Trophoblast cell (in vitro differentiated cells and primary cell): Measurements from ENCODE around the gene HAUS7.

Experiments used
- DNase-seq, 2 donors: peaks; one replicate each; pipeline ENCODE4 v3.0.0-alpha.2; 2016
- H2AFZ ChIP-seq: 2 replicates; pipeline ENCODE4 v1.6.1; 2013; ENCODE audit warnings: low read length, moderate library complexity, mild to moderate bottlenecking; ENCODE audit not compliant: insufficient read depth, poor library complexity
- H2AK5ac ChIP-seq: 2 replicates; pipeline ENCODE4 v1.6.1; 2013; ENCODE audit warnings: mild to moderate bottlenecking, low read length
- H2BK120ac ChIP-seq: 2 replicates; pipeline ENCODE4 v1.6.1; 2013; ENCODE audit warnings: low read length, mild to moderate bottlenecking, moderate library complexity; ENCODE audit not compliant: insufficient read depth, poor library complexity
- H2BK12ac ChIP-seq: 2 replicates; pipeline ENCODE4 v1.6.1; 2013; ENCODE audit warnings: mild to moderate bottlenecking, low read length, moderate library complexity
- H2BK5ac ChIP-seq: 2 replicates; pipeline ENCODE4 v1.6.1; 2013; ENCODE audit warnings: low read length, low read depth, moderate library complexity, mild to moderate bottlenecking; ENCODE audit not compliant: poor library complexity
- H3K14ac ChIP-seq: 2 replicates; pipeline ENCODE4 v1.6.1; 2013; ENCODE audit warnings: mild to moderate bottlenecking, low read length
- H3K18ac ChIP-seq: 2 replicates; pipeline ENCODE4 v1.6.1; 2013; ENCODE audit warnings: mild to moderate bottlenecking, low read length
- H3K23ac ChIP-seq: 2 replicates; pipeline ENCODE4 v1.6.1; 2013; ENCODE audit warnings: low read length
- H3K27ac ChIP-seq: 2 replicates; pipeline ENCODE4 v1.5.1; 2013; ENCODE audit warnings: low read depth, mild to moderate bottlenecking, inconsistent platforms, low read length, moderate library complexity
- H3K27me3 ChIP-seq: 2 replicates; pipeline ENCODE4 v1.6.1; 2013; ENCODE audit warnings: inconsistent platforms, mild to moderate bottlenecking, low read length, moderate library complexity; ENCODE audit not compliant: insufficient read depth
- H3K36me3 ChIP-seq, 2 experiments: 1 replicate in 1 of 2; 2 replicates in 1 of 2; pipeline ENCODE4 v1.6.1; 2013; ENCODE audit warnings: low read length in 2 of 2, mild to moderate bottlenecking in 2 of 2, moderate library complexity in 1 of 2; ENCODE audit not compliant: insufficient read depth in 2 of 2, control insufficient read depth in 1 of 2
- H3K4ac ChIP-seq: 2 replicates; pipeline ENCODE4 v1.6.1; 2013; ENCODE audit warnings: low read depth, mild to moderate bottlenecking, low read length, moderate library complexity
- H3K4me1 ChIP-seq, 2 experiments: 1 replicate in 1 of 2; 2 replicates in 1 of 2; pipeline ENCODE4 v1.6.1; 2013; ENCODE audit warnings: low read length in 2 of 2, mild to moderate bottlenecking in 2 of 2, moderate library complexity in 1 of 2; ENCODE audit not compliant: insufficient read depth in 2 of 2, control insufficient read depth in 1 of 2
- H3K4me2 ChIP-seq: 2 replicates; pipeline ENCODE4 v1.6.1; 2013; ENCODE audit warnings: inconsistent platforms, mild to moderate bottlenecking, low read length, moderate library complexity
- H3K4me3 ChIP-seq: 2 replicates; pipeline ENCODE4 v1.5.1; 2013; ENCODE audit warnings: mild to moderate bottlenecking, low read depth, low read length, inconsistent platforms
- H3K79me1 ChIP-seq: one replicate; pipeline ENCODE4 v1.6.1; 2013; ENCODE audit warnings: low read length
- H3K79me2 ChIP-seq: 2 replicates; pipeline ENCODE4 v1.6.1; 2013; ENCODE audit warnings: low read length, mild to moderate bottlenecking; ENCODE audit not compliant: control insufficient read depth, insufficient read depth, poor library complexity
- H3K9ac ChIP-seq: 2 replicates; pipeline ENCODE4 v1.6.1; 2013; ENCODE audit warnings: mild to moderate bottlenecking, low read length
- H3K9me3 ChIP-seq: 2 replicates; pipeline ENCODE4 v1.6.1; 2013; ENCODE audit warnings: low read depth, mild to moderate bottlenecking, control low read depth, inconsistent platforms, low read length; ENCODE audit not compliant: insufficient read depth
- H4K12ac ChIP-seq: 2 replicates; pipeline ENCODE4 v1.6.1; 2013; ENCODE audit warnings: low read depth, mild to moderate bottlenecking, low read length, moderate library complexity
- H4K8ac ChIP-seq: 2 replicates; pipeline ENCODE4 v1.6.1; 2013; ENCODE audit warnings: low read depth, mild to moderate bottlenecking, low read length, moderate library complexity
- H4K91ac ChIP-seq: one replicate; pipeline ENCODE4 v1.6.1; 2013; ENCODE audit warnings: low read depth, mild to moderate bottlenecking, low read length, moderate library complexity
- WGBS: extraction: QIAGEN DNeasy Blood & Tissue Kit; methylation state at CpG from one replicate; pipeline ENCODE4 v1.1.7; 2013; ENCODE audit warnings: missing lambda C conversion rate; ENCODE audit not compliant: insufficient read length, insufficient coverage; ENCODE audit errors: extremely low coverage; 5-methylcytosine and 5-hydroxymethylcytosine counted together

HAUS7 gene

DNA sequence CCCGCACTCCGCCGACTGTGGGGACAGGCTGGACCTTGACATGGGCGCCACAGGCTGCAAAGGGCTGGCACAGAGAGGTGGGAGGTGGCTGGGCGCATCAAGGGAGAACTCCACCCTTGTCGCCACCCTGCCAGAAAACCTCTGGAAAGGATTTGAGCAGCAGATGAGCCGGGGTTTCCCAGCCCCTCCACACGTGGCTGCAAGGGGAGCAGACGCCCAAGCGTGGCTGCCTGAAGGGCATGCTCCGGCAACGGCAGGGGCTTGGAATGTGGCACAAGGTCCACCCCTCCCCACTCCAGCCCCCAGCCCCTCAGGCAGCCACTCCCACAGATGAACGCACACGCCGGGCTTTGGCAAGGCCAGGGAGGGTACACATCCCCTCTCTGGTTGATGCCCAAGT lies 29.0 kb upstream of the HAUS7 start:
- Histone ChIP-seq H4K8ac (no peak overlapping the region), H3K23ac (no peak overlapping the region), H3K36me3 (no peaks in the 10 kb centered on the region), H3K4me3 (no peak overlapping the region), H4K91ac (no peak overlapping the region), H3K27me3 (no peaks in the 10 kb centered on the region), H3K4me1 (no peaks in the 10 kb centered on the region), H3K79me2 (no peaks in the 10 kb centered on the region), H2BK5ac (no peak overlapping the region), H2BK12ac (no peak overlapping the region), H3K14ac (no peak overlapping the region), H3K9ac (no peak overlapping the region), H2AFZ (no peak overlapping the region), H3K4me2 (no peak overlapping the region), H3K18ac (no peak overlapping the region), H3K9me3 (peaks cover 1% of the 10 kb centered on the region), H2AK5ac (no peak overlapping the region), H4K12ac (no peak overlapping the region), H3K79me1 (peaks cover 3% of the 10 kb centered on the region), H3K27ac (no peak overlapping the region), H3K4ac (no peak overlapping the region), H2BK120ac (no peak overlapping the region)
- WGBS = no CpG with 5 or more reads among the region's 15 CpGs
- no peak for DNase-seq

DNA sequence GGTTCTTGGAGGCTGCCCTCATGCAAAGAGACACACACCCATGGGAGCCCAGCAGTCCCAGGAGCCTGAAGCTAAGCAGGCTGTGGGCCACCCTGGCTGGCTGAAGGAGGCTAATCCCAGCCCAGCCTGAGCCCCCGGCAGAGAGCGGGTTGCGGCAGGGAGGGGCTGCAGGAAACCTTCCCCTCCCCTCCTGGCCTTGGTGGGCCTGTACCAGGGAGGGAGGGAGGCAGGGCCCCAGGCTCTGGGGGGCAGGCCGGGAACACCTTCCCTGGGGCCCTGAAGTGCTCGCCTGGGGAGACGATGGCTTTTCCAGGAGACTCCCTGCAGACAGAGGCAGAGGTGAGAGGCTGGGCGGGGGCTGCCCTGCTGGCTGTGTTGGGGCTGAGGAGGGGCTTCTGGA lies 28.1 kb upstream of the HAUS7 start:
- Histone ChIP-seq H3K4me2 (no peak overlapping the region), H3K36me3 (no peaks in the 10 kb centered on the region), H2BK12ac (no peak overlapping the region), H2AFZ (no peak overlapping the region), H3K79me2 (no peaks in the 10 kb centered on the region), H2AK5ac (no peak overlapping the region), H3K9ac (no peak overlapping the region), H3K4me3 (no peak overlapping the region), H3K27ac (no peak overlapping the region), H4K91ac (no peak overlapping the region), H2BK5ac (no peak overlapping the region), H2BK120ac (no peak overlapping the region), H3K4me1 (no peaks in the 10 kb centered on the region), H3K4ac (no peak overlapping the region), H3K79me1 (peaks cover 3% of the 10 kb centered on the region), H4K12ac (no peak overlapping the region), H3K9me3 (peaks cover 1% of the 10 kb centered on the region), H3K14ac (no peak overlapping the region), H3K18ac (no peak overlapping the region), H4K8ac (no peak overlapping the region), H3K23ac (no peak overlapping the region), H3K27me3 (no peaks in the 10 kb centered on the region)
- no peak for DNase-seq
- WGBS = no CpG with 5 or more reads among the region's 7 CpGs

GRCh38 chrX:153496590-153496959 lies 26.2 kb upstream of the HAUS7 start:
- Histone ChIP-seq H2BK12ac (no peak overlapping the region), H3K79me1 (peaks cover 3% of the 10 kb centered on the region), H3K36me3 (no peaks in the 10 kb centered on the region), H3K4me1 (no peaks in the 10 kb centered on the region), H3K27me3 (no peaks in the 10 kb centered on the region), H3K9me3 (peaks cover 1% of the 10 kb centered on the region), H3K4ac (no peak overlapping the region), H4K12ac (no peak overlapping the region), H2BK5ac (no peak overlapping the region), H3K4me3 (no peak overlapping the region), H3K23ac (no peak overlapping the region), H2BK120ac (no peak overlapping the region), H3K9ac (no peak overlapping the region), H2AK5ac (no peak overlapping the region), H3K79me2 (no peaks in the 10 kb centered on the region), H4K91ac (no peak overlapping the region), H3K18ac (no peak overlapping the region), H4K8ac (no peak overlapping the region), H3K14ac (no peak overlapping the region), H3K27ac (no peak overlapping the region), H3K4me2 (no peak overlapping the region), H2AFZ (no peak overlapping the region)
- no peak for DNase-seq
- no CpG with 5 or more reads among the region's 8 CpGs for WGBS

- Histone ChIP-seq H2AFZ (no peak overlapping the region), H3K23ac (no peak overlapping the region), H3K4me3 (no peak overlapping the region), H3K14ac (no peak overlapping the region), H2BK12ac (no peak overlapping the region), H2BK5ac (no peak overlapping the region), H3K79me1 (peaks cover 3% of the 10 kb centered on the region), H3K9ac (no peak overlapping the region), H2AK5ac (no peak overlapping the region), H4K12ac (no peak overlapping the region), H4K91ac (no peak overlapping the region), H3K9me3 (peaks cover 1% of the 10 kb centered on the region), H3K27ac (no peak overlapping the region), H3K4ac (no peak overlapping the region), H3K27me3 (no peaks in the 10 kb centered on the region), H3K4me2 (no peak overlapping the region), H4K8ac (no peak overlapping the region), H3K79me2 (no peaks in the 10 kb centered on the region), H2BK120ac (no peak overlapping the region), H3K4me1 (no peaks in the 10 kb centered on the region), H3K18ac (no peak overlapping the region), H3K36me3 (no peaks in the 10 kb centered on the region)
- no CpG with 5 or more reads among the region's 18 CpGs for WGBS
- no peak for DNase-seq
These were observed 25.7 kb upstream of the HAUS7 start for GRCh38 chrX:153495903-153496589.
